Suppressor macrophage (primary cell): Measurements from ENCODE around the gene FAM204A.
A peak's percentile ranks its signal among the peaks of the same experiment; 100 is the strongest.

Experiments
- DNase-seq, 4 experiments: peaks; one replicate each; pipeline ENCODE4 v3.0.0-alpha.2; 2020 to 2022
- total RNA-seq, 17 experiments: gene quantifications; one replicate each; lab custom pipeline; 2026; ENCODE audit warnings: mixed read lengths in 6 of 17, inconsistent platforms in 3 of 17; lab: John Stamatoyannopoulos, UW

The FAM204A gene
- 22.6 to 61.0 (median 39.8) reads per million in 17 experiments for total RNA-seq

DNA sequence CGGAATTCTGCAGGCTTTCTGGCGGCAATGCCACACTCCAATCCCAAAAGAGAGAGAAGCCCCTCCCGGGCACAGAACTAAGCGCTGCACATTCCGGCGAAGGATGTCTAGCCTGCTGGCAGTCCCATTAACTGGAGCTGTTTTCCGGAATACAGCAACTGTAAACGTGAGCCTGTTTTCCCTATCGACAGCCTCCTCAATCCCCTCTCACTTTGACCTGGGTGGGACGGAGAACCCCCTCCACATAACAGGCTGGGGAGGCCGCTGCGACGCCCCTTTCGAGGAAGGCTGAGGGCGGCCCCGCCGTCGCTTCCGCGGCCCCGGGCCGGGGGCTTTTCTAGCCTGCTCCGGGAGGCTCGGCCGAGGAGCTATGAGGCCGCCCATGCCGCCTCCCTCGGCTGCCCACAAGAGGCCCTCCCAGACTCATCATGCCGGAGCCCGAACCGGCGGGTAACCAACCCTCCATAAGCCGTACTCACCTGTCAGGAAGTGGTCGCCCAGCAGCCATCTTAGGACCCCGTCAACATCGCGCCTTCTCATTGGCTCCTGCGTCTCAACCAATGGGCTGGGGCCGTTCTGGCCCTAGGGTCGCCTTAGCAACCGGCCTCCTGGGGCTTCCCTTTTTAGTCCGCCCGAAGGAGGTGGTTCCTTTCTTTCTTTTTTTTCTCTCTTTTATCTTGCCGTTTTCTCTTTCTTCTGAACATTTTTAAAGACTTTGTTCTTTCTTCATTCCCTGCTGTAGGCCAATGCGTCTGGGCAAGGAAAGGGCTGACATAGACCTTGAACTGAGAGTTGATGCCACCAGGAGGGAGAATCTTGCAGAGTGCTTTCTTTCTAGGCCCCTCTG lies at the start of gene FAM204A:
FAM204A (minus strand) TSS at position 534 of the 847 bp plus-strand sequence. CDS start 5,909 bp downstream, outside the sequence.
- DNase-seq: peak; percentile 96 to 97 (median 96)

DNA sequence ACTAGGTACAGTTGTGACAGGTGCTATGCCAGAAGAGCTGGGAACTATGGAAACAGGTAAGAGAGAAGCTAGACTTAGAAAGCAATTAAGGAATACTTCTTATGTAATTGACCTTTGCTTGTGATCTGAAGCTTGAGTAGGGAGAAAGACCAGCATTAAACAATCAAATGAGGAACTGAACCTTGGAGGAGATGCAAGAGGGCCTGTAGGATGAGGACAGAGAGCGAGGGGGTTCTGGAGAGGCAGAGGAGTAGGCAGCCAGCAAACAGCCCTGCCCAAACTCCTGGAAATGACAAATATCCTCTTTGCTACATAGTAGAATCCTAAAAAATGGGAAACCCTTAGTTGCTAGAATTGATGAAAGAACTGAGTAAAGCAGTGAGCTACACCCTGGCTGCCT lies 41.6 kb upstream of the FAM204A start:
- peak in 3 of 4 experiments; percentile 4 to 10 (median 8) for DNase-seq

DNA sequence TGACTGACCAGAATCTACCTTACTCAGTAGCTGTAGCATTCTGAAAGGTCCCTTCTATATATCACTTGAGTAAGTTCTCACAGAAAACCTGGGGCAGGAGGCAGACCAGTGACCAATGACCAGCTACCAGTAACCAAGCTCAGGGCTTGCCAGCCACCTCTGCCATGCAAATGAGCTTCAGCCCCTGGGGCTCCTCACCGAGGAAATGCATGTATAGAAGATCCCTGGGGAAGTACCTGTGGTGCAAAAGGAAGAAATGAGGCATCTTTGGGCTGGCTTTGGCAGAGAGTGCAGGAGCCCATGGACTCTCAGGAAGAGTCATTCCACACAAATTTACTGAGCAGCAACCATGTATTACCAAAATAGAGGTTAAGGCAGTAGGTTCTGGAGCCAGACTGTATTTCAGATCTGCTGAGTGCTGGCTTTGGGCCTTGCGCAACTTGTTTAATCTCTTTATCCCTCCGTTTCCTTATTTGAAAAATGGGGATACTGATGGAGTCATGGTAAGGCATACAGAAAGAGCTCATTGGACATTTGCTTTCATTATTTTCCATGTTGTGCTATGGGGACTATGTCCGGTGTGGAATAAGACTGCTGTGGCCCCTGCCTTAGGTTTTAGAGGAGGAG lies 41.1 kb upstream of the FAM204A start:
- no peak for DNase-seq

DNA sequence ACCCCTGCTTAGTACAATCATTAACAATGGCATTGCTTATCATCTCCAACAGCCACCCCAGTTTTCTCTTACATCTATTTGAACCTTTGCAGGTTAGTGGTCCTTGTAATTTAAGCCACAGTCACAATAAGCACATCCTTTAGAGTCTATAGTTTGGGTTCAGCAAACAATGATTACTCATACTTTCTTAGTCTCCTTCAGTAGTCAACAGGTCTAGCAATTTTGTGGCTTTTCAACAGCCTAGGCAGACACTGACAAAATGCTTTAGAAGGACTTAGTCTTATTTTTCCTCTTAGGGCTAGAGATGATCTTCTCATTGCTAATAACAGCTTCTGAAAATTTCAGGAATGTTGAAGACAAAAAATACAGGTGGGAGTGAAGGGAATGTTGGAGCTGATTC lies 32.3 kb upstream of the FAM204A start:
- no peak for DNase-seq

DNA sequence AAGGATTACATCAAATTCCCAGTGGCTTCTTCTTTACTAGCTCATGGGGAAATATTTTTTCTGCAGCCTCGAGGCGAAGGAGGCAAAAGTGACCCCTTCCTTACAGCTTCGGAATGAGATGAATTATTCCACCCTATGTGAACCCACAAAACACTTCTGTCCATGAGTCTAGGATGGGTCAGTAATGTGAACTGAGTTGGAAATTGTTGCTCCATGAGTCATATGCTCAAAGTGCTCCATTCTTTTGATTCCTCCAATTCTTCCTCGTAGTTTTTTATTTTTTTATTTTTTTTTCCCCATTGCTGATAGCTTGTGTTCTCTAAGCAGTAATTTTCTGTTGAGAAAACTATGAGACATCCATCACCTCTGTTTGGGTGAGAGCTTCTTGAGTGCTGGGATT lies 31.7 kb upstream of the FAM204A start:
- DNase-seq: no peak

DNA sequence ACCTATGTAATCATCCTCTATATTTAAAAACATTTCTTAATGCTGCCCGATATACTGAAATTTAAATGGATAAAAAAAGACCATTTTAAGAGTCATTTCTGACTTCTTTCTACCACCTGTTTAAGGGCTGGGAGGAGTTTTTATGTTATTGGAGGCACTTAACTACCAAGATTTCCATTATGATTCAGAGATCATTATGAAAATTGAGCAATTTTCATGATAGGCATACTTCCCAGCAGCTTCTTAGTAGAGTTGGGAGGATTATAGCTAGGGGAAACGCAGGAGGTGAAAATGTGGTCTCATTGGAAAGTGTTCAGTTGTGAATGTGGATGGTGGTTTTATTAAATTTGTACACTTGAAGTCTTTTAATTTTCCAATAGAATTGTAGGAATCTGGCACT lies 28.4 kb upstream of the FAM204A start:
- no peak for DNase-seq

DNA sequence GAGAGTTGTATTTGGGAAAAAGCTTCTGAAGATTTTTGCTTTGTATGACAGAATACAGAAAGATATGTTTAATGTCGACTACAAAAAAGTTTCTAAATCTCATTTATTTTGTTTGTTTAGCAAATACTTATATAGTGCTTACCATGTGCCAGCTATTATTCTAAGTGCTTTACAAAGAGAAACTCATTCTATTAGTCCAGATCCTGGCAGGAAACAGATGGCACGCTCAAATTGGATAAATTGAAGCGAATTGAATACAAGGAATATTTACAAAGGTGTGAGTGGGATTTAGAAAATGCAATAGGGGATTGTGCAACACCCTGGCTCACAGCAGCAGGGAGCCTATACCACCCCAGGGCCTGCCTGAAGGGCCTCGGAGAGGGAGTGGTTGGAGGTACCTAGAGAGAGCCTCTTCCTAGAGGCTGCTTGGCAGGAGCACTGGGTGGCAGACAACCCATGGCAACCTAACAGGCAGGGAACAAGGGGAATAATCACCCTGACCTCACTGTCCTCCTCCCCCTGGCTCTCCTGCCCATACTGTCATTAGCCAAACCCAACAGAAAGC lies 27.6 kb upstream of the FAM204A start:
- DNase-seq: no peak

DNA sequence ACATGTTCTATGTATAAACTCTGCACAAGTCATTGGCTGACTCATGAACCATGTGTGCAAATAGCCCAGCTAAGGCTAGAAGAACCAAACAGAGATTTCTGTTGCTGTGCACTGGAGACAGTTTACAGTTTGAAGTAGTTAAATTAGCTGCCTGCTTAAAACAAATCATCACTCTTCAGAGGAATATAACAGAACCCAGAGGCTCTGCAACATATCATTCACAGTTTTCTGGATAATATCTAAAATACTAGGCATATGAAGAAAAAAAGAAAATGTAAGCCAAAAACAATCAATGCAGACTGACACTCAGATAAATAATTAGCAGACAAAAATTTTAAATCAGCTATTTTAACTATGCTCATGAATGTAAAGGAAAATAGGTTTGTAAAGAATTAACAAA lies 23.6 kb upstream of the FAM204A start:
- peak in 2 of 4 experiments; percentile 10 for DNase-seq

DNA sequence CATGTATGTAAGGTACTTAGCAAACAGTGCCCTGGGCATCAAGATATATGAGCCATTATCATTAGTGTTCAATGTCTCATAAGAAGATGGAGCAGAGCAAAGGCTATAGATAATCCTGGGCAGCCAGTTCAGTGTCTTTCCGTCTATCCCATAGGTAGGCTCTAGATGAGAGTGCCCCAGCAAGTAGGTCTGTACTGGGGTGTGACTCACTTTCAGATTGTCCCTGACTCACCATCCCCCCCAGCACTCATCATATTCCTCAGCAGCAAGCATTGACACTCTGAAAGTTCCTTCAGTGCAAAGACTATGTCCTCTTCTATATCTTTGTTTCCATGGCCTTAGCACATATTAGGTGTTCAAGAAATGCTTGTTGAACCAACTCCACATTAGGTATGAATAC lies 20.0 kb upstream of the FAM204A start:
- no peak for DNase-seq

DNA sequence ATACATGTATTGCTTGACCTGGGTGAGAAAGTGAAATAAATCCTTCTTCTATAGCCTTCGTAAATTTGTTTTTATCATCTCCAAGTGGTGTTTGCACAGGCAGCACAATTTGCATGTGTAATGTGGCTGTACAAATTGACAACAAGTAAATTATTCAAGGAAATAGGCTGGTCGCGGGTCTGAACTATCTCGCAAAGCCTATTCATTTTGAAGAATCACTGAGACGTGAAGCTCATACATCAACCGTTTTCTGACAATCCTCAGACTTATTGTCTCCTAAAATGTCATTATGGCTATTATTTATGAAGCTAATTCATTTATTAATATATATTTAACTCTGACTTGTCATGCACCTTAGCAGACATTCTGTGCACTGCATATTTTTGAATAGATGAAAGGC lies 16.2 kb upstream of the FAM204A start:
- no peak for DNase-seq

DNA sequence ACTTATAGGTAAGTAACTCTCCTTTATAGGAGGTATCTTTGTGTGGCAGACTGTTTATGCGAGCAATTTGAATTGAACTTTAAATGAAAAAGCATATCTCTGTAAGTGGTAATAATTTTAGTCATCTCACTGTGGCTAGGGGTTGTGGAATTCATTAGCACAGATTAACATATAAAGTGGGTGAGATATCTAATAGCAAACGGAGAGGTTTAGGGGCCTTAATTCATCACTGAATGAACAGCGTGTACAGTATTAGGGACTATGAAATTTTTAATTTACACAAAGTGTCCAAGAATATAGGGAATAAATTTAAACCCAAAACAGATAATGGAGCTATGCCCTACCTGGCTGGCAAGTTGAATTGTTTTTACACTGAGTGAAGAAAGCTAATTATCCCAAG lies 15.7 kb upstream of the FAM204A start:
- no peak for DNase-seq

DNA sequence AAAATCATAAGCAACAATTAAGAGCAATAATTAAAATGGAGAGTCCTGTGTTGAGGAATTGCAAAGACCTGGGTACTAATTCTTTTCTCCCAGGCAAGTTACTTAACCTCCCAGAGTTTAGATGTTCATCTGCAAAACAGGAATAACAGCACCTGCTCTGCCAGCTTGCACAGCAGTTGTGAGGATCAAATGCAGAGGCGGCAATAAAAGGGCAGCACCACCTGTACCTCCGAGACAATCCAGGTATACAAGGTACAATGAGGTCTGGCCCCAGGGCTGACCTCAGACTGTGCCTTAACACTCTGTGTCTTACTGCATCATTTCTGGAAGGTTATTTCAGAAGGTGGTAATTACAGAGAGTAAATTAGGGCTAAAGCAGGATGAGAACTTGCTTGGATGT lies 14.5 kb upstream of the FAM204A start:
- DNase-seq: no peak

DNA sequence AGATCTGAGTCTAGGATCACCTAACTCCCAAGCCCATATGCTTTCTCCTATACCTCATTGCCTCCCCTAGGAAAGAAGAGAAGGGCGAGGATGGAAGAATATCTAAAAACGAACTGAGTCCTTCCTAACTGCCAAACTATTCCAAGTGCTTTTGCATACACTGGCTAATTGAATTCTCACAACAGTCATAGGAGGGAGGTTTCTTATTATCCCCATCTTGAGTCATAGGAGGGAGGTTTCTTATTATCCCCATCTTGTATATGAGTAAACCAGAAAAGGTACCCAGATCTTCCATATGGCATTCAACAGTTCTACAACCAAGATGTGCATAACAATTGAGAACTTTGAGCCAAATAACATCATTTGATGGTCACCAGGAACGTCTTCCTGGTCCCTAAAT lies 13.1 kb upstream of the FAM204A start:
- no peak for DNase-seq

DNA sequence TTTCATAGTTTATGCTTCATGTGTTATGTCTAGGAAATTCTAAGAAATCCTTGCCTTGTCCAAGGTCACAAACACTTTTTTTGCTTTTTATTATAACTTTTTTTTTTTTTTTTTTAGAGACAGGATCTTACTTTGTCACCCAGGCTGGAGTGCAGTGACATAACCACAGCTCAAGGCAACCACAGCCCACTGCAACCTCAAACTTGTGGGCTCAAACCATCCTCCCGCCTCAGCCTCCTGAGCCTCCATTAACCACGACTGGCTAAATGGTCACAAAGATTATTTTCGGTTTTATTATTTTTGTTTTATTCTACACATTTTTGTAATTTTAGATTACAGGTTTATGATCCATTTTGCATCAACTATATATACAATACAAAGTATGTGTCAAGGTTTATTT lies 7.1 kb upstream of the FAM204A start:
- no peak for DNase-seq

DNA sequence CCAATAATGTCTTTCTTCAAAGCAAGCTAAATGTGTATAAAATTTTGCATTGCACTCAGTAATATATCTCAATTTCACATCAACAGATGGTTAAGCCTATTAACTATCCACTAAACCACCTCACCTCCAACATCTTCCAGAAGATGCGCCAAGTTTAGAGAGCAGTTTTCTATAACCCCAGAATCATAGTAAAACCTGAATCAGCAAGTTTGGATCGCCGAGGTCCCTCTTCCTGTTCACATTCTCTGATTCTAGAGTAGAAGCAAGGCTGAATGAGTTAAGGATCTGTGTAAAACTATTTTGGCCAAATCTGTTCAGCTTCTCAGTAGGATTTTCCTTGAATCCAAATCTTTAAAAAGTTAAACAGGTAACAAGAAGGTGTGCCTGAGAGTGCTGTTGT lies 1.4 kb upstream of the FAM204A start:
- no peak for DNase-seq

DNA sequence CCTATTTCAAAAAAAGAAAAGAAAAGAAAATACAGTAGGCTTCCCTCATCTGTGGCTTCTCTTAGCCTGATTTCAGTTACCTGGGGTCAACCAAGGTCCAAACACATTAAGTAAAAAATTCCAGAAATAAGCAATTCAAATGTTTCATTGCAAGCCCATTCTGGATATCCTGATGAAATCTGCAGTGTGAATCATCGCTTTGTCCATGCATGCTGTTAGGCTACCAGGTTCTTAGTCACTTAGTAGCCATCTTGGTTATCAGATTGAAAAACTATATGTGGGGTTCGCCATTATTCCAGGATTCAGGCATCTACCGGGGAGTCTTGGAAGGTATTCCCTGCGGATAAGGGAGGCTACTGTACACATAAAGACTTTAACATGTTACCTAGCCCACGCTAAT lies 991 bp upstream of the FAM204A start:
- DNase-seq: peak in 2 of 4 experiments; percentile 7 to 9

DNA sequence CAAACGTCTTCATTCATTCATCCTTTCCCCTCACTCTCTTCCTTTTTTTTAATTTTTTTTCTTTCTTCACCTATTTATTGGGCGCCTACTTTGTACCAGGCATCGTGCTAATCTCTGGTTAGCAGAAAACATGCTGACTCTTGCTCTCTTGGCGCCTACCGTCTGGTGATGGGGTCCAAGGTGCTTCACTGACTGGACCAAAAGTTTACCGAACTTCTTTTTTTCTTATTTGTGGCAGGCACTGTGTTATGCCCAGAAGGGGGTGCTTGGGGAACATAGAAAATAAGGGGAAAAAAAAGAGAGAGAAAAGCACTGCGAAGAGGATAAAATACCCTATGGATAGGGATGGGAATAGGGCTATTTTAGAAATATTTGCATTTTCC lies 505 bp upstream of the FAM204A start:
- DNase-seq: no peak

DNA sequence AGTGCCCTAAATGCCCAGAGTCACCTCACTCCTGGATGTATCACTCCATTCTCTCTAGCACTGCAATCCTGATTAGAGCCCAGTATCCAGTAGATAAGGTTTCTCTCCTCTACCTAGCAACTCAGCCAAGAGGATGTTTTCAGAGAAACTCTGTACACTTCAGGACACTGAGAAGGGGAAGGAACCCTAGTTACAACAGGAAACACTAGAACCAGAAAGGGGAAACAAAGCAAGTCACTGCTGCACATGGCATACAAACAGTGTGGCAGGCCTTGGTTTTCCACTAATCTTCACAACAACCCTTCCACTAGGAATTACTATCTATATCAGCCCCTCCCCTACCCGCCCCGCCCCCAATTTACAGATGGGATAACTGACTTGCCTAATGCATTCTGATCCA lies 1.6 kb downstream of the FAM204A start:
- peak; percentile 34 to 67 (median 52) for DNase-seq

DNA sequence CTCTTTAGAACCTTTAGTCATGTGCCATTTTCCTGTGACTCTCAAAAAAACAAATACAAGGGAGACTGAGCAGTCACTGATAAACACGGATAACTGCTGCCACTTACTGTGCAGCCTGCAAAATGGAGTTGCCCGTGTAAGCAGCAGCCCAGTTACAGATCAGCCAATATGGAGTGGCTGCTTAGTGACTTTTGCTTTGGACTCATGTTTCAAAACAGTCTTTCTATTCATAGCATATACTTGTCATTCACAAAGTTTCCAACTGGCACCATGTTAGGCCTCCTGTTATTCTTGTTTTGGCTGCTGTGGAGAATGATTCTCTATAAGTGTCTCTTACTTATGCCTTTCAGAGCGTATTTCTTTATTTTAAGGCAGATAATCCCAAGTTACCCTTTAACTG lies 3.0 kb downstream of the FAM204A start:
- DNase-seq: no peak

DNA sequence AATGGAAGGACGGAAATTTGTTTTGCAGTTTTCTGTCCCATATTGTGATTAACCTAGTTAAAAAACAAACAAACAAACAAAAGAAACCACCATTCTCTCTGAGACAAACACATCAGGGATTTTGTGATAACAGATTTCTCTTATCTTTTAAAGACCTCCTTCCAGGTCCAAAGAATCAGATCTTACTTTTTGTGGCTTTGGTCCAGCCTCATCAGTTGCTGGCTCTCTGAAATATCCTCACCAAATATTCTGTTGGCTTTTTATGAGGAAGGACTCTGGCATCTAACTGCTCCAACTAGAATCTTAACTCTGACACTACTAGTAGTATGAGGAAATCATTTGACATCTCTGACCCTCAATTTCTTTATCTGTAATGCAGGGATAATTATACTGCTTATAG lies 4.8 kb downstream of the FAM204A start:
- no peak for DNase-seq

DNA sequence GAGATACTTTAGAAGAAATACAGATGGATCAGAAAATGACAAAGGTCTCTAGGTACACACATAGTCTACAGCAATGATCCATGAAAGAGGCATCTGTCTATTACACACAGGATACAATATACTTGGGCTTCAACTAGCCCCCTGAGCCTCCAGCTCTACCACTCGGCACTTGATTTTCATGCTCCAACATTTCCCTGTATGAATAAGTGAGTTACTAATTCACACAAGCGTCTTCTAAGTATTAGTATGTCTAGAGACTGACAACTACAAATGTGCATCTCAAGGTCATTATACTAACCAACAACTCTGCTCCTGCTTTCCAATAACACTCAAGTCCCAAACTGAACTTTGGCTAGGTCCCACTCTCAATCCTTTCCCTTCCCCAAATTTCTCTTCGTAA lies 8.3 kb downstream of the FAM204A start:
- DNase-seq: no peak

DNA sequence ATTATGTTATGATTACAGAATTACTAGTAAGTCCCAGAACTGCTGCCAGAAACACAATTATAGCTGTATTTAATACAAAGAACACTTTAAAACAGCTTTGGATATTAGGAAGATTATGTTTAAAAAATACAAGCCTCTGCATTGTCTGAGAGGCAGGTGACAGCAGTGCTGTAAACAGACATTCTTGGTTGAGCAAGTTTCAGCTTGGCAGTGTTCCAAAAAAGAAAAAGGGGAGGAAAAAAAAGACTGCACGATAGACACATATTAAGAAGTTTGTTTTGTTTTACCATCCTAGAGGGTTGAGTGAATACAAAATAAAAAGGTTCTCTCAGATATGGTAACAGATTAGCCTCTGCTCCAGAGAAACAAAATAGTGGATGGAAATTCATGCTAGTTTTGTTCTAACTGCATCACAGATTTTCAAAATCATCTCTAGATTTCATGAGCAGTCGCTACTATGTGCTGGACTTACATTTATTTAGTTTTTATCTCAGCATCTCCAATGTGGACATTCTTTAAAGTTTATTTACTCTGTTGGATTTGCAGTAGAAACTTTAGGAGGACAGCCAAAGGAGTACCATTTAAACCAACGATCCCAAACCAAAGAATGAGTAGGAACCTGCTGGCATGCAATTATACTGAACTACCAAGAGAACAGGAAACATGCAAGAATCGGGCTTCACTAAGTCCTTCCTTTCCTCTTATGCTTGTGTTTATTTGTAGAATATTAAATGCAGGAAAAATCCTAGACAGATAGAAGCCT lies 9.0 kb downstream of the FAM204A start:
- peak in 1 of 4 experiments; percentile 9 for DNase-seq

DNA sequence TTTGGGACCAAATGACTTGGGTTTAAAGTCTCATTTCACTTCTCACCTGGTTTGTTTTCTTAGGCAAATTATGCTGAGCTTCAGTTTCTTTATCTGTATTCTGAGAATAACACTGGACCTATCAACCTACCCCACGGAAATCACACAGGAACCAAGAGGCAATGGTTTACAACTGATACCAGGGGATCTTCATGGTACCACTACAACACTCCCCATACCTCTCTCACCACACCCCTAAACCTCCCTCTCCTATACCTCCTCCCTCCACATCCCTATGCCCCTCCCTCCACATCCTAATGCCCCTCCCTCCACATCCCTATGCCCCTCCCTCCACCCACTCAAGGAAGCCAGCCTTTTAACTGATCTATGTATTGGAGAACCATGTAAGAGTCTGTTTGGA lies 9.9 kb downstream of the FAM204A start:
- peak in 2 of 4 experiments; percentile 5 for DNase-seq
